ENCODE measurements around the gene C1orf21. TPM values are rescaled to one million over a fixed set of nuclear protein-coding genes. Genes with fewer than 3 reads are reported as not detected.

The C1orf21 gene
- total RNA-seq (2022; extraction: Qiagen RNA extraction), result 8.1 to 11.2 TPM (median 8.9 TPM) in 5 replicates

GRCh38 chr1:184386312-184387068, at the start of gene C1orf21:
TSS of gene C1orf21 (plus strand) at chr1:184387029. CDS start at chr1:184477510, 90,481 bp downstream.

All from A549 treated with Hydrocortisone at 1 μM for 4 hours (cell line).